ENCODE results near the gene LSR. TPM values are rescaled to one million over a fixed set of nuclear protein-coding genes. Genes with fewer than 3 reads are reported as not detected.

The LSR gene
- polyA plus RNA-seq, 3 donors = 38.5 to 52.0 (median 51.5) TPM

DNA sequence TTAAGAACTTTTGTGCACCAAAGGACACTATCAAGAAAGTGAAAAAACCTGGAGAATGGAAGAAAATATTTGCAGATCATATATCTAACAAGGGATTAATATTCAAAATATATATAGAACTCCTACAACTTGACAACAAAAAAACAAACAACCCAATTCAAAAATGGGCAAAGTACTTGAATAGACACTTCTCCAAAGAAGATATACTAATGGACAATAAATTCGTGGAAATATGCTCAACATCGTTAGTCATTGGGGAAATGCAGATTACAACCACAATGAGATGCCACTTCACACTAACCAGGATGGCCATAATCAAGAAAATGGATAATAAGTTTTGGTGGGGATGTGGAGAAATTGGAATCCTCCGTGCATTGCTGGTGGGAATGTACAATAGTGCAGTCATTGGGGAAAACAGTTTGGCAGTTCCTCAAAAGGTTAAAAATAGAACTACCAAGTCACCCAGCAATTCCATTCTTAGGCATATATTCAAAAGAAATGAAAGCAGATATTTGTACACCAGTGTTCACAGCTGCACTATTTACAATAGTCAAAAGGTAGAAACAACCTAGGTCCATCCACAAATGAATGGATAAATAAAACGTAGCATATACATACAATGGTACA lies 2.2 kb upstream of the LSR start:
- DNase-seq (ENCODE audit: low read depth in 3 of 3, low spot score in 2 of 3) = no peak

DNA sequence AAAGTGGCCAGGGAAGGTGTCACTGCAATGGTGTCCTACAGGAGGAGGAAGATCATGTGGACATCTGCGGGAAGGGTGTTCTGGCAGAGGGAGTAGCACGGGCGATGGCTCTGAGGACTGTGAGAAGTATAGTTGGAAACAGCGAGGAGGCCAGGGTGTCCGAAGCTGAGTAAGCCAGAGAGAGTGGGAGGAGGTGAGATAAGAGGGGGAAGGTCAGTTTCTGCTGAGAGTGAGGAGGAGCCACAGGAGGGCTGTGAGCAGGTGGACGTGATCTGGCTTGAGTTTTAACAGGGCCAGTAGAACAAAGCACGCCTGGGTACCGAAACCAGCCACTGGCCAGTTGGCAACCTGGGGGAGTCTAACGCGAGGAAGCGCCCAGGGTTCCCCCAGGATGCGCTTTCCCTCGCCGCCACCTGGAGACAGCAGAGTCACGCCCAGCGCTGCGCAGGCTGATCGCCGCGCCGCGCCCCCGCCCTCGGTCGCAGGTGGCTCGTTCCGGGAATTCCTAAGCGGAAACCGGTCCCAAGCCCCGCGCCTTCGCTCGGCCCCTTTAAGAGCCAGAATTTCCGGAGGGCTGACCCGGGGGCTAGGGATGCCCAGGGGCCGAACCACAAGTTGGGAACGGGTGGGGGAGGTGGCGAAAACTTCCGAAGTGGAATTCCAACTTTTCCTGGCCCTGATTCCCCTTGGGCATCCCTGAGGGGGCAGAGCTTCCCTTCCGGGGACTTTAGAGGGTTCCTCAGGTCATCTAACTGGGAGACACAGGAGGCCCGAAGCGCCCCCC lies 1.1 kb upstream of the LSR start:
- DNase-seq (ENCODE audit: low read depth in 3 of 3, low spot score in 2 of 3) = peak; percentile 73 to 87 (median 87)

DNA sequence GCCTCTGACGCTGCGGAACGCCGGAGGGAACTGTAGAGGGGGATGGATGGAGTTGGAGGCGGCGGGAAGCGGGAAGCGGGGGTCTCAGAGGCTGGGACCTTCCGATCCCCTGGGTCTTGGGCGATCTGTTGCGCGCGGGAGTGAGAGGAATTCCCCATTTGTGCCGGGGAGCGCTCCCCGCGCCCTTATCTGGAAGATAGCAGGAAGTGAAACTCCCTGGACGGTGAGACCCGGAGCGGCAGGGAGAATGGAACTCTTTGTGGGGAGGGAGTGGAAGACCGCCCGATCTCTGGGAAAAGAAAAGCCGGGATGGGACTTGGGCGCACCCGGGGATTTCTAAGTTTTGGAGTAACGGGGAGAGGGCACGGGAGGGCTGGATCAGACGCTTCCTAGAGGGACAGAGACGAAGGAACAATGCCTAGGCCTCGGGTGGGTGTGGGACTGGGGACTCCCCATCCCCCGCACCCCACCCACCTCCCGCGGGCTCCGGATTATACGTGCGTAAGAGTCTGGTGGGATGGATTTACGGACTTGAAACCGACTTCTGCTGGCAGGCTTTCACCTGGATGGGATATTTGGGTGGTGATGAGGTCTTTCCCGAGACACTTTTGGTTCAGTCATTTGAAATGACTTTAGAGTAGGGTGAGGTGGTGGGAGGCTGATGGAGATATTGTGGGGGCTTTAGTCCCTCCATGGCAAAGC lies 495 bp downstream of the LSR start:
- DNase-seq (ENCODE audit: low read depth in 3 of 3, low spot score in 2 of 3) = no peak

DNA sequence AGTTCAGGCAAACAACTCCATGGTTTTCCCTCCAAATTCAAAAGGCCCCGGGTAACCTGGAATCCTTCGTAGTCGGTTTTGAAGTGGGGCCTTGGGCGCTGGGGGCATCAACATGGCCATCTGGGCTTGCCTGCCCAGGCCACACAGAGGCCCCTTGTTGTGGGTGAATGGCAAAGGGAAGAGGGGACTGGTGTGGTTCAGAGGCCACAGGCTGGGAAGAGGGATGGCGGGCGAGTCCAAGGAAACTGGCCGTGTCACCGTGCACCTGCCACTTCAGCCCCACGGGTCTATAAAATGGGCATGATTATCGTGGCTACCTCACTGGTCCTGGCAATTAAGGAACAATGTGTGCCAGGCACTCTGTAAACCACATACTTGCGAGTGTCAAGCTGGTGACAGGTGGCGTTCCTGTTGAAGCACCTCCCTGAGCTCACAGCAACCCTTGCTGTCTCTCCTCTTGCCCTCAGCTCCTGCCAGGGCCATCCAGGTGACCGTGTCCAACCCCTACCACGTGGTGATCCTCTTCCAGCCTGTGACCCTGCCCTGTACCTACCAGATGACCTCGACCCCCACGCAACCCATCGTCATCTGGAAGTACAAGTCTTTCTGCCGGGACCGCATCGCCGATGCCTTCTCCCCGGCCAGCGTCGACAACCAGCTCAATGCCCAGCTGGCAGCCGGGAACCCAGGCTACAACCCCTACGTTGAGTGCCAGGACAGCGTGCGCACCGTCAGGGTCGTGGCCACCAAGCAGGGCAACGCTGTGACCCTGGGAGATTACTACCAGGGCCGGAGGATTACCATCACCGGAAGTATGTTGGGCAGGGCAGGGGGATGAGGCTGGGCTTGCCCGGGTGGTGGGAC lies 1.3 kb downstream of the LSR start:
- no peak for DNase-seq (ENCODE audit: low read depth in 3 of 3, low spot score in 2 of 3)

DNA sequence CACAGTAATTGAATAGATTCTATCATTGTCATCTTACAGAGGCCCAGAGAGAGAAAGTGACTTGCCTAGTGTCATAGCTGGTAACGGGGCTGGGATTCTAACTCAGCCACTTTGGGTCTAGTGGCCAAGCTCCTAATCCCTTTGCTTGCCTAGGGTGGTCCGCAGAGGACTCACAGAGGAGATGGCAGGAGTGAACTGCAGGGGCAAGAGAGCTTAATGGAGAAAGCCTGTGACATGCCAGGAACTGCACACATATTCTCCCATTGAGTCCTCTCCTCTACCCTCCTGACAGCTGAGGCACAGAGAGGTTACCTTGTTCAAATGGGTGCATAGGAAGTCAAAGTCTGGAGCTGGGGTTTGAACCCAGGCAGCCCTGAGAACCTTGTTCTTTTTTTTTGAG lies 2.7 kb downstream of the LSR start:
- no peak for DNase-seq (ENCODE audit: low read depth in 3 of 3, low spot score in 2 of 3)

DNA sequence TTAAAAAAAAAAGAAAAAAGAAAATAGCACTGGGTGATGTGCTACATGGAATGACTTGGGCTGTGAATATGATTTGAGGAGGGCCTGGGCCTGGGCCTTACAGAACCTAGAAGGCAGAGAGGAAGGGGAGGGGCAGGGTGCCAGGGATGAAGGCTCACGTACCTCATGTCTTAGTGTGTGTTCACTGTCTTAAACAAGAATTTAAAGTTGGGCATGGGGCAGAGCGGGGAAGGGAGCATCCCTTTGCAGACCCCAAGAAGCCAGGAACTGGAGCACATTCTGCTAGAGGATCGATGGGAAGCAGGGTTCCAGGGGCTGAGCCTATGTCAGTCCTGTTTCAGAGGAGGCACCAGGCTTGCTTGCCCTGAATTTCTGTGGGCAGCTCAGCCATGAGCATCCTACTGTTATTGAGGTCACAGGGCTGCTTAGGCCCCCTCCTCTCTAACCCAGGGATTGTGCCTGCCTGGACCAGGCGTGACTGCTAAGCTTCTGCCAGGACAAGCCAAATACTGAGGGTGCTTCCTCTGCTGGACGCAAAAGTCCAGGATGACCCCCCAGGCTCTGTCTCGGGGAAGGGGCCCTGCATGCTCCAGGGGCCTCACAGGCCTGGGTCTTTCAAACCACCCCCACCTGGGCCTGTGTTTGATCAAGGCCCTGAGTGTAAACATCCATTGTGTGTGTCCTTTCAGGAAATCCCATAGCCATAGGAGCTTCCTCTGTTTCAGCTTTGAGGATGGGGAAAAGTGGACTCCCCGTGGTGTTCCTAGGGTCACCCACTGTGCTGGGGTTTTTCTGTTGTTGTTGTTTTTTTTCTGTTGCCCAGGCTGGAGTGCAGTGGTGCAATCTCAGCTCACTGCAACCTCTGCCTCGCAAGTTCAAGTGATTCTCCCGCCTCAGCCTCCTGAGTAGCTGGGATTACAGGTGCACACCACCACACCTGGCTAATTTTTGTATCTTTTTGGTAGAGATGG lies 4.8 kb downstream of the LSR start:
- no peak for DNase-seq (ENCODE audit: low read depth in 3 of 3, low spot score in 2 of 3)

DNA sequence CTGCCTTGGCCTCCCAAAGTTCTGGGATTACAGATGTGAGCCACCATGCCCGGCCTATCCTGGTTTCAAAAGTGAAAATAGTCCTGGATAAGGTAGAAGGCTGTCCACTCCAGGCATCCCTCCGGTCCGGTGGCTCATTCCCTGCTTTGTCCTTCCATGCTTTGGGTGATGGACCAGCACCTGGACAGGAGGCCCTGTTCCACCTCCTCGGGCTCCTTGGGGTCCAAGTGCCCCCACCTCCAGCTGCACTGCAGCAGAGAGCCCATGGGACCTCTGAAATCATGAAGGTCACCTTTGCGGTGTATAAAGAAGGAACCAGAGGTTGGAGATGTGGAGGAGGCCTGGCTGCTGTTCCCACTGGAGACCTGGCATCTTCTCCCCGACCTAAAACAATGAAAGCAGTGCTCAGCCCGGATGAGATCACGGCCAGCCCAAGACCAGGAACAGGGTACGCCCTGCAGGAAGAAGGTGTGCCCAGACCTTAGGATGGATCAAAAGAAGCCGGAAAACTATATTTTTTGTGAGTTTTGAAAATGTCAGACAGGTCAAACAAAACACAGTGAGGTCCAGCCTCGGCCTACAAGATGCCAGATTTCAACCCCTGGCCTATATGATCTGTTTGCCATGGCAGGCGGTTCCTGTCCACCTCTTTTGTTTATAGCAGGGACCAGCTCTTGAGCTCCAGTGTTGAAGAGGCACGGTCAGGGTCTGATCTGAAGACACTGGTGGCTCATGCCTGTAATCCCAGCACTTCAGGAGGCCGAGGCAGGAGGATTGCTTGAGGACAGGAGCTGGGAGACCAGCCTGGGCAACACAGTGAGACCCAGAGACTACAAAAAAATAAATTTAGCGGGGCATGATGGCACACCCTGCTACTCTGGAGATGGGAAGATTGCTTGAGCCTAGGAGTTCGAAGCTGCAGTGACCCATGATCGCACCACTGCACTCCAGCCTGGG lies 5.8 kb downstream of the LSR start:
- no peak for DNase-seq (ENCODE audit: low read depth in 3 of 3, low spot score in 2 of 3)

DNA sequence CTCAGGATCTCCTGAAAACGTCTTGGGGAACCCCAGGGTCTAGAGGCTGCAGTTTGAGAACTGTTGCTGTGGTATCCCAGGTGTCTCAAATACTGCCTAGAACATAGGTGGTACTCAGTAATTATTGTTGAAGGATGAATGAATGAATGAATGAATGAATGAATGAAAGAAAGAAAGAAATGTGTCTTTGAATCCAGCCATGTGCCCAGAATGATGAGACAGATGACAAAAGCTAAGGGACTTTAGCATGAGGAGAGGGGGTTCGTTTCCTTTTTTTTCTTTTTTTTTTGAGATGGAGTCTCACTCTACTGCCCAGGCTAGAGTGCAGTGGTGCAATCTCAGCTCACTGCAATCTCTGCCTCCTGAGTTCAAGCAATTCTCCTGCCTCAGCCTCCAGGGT lies 7.8 kb downstream of the LSR start:
- DNase-seq (ENCODE audit: low read depth in 3 of 3, low spot score in 2 of 3) = no peak

DNA sequence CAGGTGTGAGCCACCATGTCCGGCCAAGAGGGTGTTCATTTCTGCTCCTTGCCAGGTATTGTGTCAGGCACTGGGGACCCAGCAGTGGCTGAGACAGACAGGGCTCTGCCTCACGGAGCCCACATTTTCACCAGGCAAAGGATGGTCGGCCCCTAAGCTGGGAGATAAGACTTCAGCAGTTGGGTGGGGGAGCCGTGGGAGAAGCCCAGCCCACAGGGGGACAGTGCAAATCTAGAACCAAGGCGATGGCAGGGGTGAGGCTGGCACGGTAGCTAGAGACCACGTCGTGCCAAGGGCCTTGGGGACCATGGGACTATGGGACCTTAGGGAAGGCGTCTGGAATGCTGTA lies 8.3 kb downstream of the LSR start:
- DNase-seq (ENCODE audit: low read depth in 3 of 3, low spot score in 2 of 3) = no peak

DNA sequence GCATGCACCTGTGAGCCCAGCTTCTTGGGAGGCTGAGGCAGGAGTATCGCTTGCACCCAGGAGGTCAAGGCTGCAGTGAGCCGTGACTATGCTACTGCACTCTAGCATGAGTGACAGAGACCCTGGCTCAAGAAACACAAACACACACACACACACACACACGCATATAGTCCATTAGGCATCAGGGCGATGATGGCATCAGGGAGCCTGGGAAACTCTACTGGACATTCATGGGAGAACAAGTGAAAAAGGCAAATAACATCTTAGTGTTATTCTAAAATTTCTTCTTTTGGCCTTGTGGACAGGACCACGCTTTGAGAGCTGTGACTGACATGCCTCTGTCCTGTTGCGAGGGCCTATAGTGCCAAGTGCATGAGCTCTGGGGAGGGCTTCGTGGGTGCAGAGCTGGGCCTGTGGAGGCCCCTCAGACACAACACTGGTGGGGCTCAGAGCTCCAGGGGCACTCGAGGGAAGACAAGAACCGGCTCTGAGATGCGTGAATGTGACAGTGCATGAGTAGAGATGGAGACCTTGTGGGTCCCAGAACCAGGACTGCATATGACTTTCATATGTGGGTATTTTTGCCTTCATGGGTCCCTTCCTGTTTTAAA lies 12.0 kb downstream of the LSR start:
- DNase-seq (ENCODE audit: low read depth in 3 of 3, low spot score in 2 of 3) = no peak

DNA sequence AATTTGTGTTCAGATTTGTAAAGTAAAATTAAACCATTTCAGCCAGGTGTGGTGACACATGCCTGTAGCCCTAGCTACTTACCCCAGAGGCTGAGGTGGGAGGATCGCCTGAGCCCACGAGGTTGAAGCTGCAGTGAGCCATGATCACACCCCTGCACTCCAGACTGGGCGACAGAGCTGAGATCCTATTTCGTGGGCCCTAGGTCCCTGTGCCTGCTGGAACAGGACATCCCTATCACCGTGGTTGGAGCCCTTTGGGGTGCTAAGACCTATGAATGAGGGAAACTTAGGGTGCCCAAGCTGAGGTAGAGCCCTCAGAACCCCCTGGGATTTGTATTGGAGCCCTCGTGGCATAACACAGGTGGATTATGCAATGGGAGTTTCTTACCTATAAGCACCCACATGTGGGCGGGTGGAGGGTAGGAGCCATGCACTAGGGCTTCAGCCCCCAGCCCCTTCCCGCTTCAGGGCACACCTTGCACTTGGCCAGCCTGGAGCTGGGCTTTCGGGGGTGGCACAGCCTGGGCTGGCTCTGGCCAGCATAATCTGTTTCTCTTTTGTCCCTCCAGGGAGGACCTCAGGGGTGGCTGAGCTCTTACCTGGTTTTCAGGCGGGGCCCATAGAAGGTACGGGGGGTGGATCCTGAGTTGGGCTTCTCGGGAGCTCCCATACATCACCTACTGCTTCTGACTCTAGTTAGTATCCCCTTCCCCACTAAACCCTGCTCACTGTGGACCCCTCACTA lies 12.7 kb downstream of the LSR start:
- DNase-seq (ENCODE audit: low read depth in 3 of 3, low spot score in 2 of 3) = no peak

DNA sequence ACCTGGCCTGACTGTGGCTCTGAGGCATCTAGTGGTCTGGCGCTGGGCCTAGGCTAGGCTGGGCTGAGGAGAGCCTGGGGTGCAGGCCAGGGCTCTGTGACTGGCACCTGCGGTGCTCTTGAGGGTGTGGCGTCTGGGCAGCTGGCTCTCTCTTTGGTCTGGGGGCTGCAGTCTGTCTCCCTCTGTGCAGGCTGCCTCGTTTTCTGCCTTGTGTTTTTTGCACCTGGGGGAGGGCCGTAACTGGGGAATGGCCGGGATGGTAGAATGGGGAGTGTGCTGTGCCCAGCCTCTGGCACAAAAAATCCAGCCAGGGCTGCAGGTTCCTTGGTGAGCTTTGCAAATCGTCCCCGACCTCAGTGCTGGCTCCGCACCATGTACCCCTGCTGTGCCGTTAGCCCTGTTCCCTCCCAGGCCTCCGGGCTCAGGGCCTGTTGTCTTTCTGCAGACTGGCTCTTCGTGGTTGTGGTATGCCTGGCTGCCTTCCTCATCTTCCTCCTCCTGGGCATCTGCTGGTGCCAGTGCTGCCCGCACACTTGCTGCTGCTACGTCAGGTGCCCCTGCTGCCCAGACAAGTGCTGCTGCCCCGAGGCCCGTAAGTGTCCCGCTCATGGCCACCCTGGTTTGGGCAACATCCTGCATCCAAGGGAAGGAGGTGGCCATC lies 13.4 kb downstream of the LSR start:
- no peak for DNase-seq (ENCODE audit: low read depth in 3 of 3, low spot score in 2 of 3)

DNA sequence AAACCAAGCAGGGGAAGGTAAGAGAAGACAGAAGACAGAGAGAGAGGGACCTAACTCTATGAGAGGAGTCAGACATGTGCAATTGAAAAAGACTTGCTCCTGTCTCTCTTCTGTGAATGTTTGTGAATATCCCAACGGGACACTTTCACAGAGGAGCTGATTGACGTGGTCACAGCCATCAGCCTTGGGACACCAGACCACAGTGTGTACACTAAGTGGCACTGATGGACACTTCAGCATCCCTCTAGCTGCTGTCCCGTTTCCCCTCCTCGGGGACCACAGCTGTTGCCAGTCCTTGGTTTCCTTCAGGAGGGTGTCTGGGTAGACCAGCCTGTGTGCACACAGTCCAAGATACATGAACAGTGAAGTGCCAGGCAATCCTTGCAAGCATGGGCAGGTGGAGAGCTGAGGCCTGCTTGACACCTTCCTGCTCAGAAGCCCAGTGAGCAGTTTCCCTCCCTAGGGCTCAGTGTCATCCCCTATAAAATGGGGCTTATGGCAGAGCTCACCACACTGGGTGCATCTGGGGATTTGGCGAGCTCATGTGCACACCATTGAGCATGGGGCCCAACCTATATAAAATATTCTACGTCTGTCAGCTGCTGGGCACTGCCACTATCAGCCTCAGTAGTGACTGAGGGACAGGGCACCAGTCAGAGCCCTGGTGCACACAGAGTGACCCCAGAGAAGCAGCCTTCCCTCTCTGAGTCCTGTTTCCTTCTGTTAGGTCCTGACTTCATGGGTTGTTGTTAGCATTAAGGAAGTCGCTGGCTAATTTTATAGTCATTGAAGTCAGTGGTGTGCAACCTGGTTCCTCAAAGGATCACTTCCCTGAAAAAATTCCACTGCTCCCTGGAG lies 15.7 kb downstream of the LSR start:
- DNase-seq (ENCODE audit: low read depth in 3 of 3, low spot score in 2 of 3) = no peak

DNA sequence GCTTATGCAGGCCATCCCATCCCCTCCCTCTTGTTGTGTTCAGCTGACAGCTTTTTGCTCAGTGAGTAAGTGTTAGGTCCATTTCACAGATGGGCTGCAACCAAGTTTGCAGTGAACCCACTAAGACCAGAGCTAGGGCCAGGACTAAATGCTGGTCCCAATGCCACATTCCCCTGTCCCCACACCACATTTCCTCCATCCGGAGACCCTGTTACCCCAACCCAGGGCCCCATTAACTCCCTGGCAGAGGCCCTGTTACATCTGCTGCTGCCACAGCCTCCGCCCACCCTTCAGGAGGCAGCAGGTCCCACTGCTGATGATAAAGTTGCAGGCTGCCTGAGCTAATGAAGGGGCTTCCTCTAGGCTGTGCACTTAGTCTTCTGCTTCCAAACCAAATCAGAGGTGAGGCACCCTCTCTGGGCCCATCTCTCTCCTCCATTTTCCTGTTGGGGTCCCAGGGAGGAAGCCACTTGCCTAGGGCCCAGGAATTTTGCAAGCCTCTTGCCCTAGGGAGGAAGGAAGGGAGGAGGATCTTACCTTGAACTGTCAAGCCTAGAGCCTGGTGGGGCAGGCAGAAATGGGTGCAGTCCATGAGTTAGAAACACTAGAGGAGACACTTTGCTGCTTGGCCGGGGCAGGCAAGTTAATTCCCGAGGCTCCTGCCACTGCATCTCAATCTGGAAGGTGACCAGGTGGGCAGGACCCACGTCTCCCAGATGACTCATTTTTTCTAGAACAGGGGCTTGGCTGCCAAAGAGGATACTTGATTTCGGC lies 16.5 kb downstream of the LSR start:
- DNase-seq (ENCODE audit: low read depth in 3 of 3, low spot score in 2 of 3) = no peak

DNA sequence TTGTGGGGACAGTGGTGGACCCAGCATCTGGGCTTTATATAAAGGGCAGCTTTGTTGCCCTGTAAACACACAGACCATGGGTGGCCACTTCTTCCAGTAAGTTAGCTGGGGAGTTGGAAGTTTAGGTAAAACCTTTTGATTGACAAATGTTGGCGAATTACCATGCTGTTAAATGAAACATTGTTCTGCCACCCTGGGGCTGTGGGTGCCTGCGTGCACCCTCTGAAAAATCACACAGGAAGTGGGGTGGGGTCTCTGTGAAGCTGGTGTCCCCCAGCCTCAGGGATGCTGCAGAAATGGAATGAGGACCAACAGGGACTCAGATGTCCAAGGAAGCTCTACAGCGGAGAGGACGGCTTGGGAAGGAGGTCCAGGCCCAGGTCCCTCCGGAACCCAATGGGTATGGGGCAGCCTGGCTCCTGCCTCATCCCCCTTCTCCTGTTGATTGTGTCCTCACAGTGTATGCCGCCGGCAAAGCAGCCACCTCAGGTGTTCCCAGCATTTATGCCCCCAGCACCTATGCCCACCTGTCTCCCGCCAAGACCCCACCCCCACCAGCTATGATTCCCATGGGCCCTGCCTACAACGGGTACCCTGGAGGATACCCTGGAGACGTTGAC lies 17.2 kb downstream of the LSR start:
- no peak for DNase-seq (ENCODE audit: low read depth in 3 of 3, low spot score in 2 of 3)
